CD4-positive, CD25-positive, alpha-beta regulatory T cell (primary cell): Measurements from ENCODE around the gene SRD5A1. TPM values are rescaled to one million over a fixed set of nuclear protein-coding genes. Genes with fewer than 3 reads are reported as not detected.

ENCODE experiments used
- ATAC-seq, 2 donors: fragments of 150-1000 bp; cut with Tn5 transposase; one replicate each; pipeline ENCODE4 v1.10.0; 2021; ENCODE audit warnings: low read depth in 2 of 2, moderate number of reproducible peaks in 2 of 2, moderate library complexity in 1 of 2
- DNase-seq, 3 donors: peaks; one replicate each; pipeline versions ENCODE4 v3.0.0 to v3.0.0-alpha.2; 2012 to 2022; ENCODE audit warnings: mixed read lengths in 1 of 3
- H3K27ac ChIP-seq: one replicate; pipeline ENCODE4 v1.7.0; 2013; ENCODE audit warnings: mild to moderate bottlenecking, low read length; ENCODE audit not compliant: insufficient read depth, poor library complexity, severe bottlenecking
- H3K27me3 ChIP-seq: one replicate; pipeline ENCODE4 v1.7.0; 2013; ENCODE audit warnings: low read length; ENCODE audit not compliant: control insufficient read depth, insufficient read depth
- H3K36me3 ChIP-seq: one replicate; pipeline ENCODE4 v1.7.0; 2013; ENCODE audit warnings: mild to moderate bottlenecking, low read length, moderate library complexity; ENCODE audit not compliant: control insufficient read depth, insufficient read depth
- H3K4me1 ChIP-seq: 2 replicates; pipeline ENCODE4 v1.7.0; 2013; ENCODE audit warnings: mild to moderate bottlenecking, low read length; ENCODE audit not compliant: insufficient read depth, control insufficient read depth, poor library complexity, severe bottlenecking
- H3K4me3 ChIP-seq: one replicate; pipeline ENCODE4 v1.7.0; 2013; ENCODE audit warnings: low read depth, mild to moderate bottlenecking, low read length, moderate library complexity
- H3K9me3 ChIP-seq, 2 experiments: 1 replicate in 1 of 2; 2 replicates in 1 of 2; pipeline ENCODE4 v1.7.0; 2013; ENCODE audit warnings: low read length in 2 of 2, mild to moderate bottlenecking in 1 of 2, moderate library complexity in 1 of 2; ENCODE audit not compliant: control insufficient read depth in 2 of 2
- H3K27ac Mint-ChIP-seq, 3 donors: one replicate each; pipeline ENCODE4 v1.8.0; 2020 to 2022; ENCODE audit warnings: mild to moderate bottlenecking in 3 of 3, mixed read lengths in 3 of 3, moderate library complexity in 2 of 3
- H3K27me3 Mint-ChIP-seq: one replicate; pipeline ENCODE4 v1.8.0; 2022; ENCODE audit warnings: mild to moderate bottlenecking, mixed read lengths
- H3K36me3 Mint-ChIP-seq: one replicate; pipeline ENCODE4 v1.8.0; 2020; ENCODE audit warnings: mixed read lengths
- H3K4me1 Mint-ChIP-seq, 4 donors: one replicate each; pipeline ENCODE4 v1.8.0; 2020 to 2022; ENCODE audit warnings: mixed read lengths in 4 of 4, mild to moderate bottlenecking in 1 of 4
- H3K4me3 Mint-ChIP-seq, 4 donors: one replicate each; pipeline ENCODE4 v1.8.0; 2020 to 2022; ENCODE audit warnings: mild to moderate bottlenecking in 4 of 4, mixed read lengths in 4 of 4, moderate library complexity in 3 of 4
- H3K9me3 Mint-ChIP-seq, 7 donors: one replicate each; pipeline ENCODE4 v1.8.0; 2020 to 2022; ENCODE audit warnings: mixed read lengths in 7 of 7, mild to moderate bottlenecking in 3 of 7, moderate library complexity in 2 of 7
- polyA plus RNA-seq, 4 donors: library from polyadenylated mRNA; unstranded; fragments of 300-500 nt; fragmentation: Illumina TruSeq; gene quantifications; one replicate each; pipeline ENCODE4 v1.2.3, GENCODE V29; 2021
- total RNA-seq: library from RNA; stranded (reverse); gene quantifications from one replicate; pipeline ENCODE4 v1.2.3, GENCODE V29; 2022

The SRD5A1 gene
- total and polyA plus RNA-seq, 5 donors from 2014 or later = 5.3 to 9.5 (median 6.3) TPM

GRCh38 chr5:6598351-6598900, 34.8 kb upstream of the SRD5A1 start:
- peaks cover 63% of the 10 kb centered on the region for H3K36me3 Mint-ChIP-seq

DNA sequence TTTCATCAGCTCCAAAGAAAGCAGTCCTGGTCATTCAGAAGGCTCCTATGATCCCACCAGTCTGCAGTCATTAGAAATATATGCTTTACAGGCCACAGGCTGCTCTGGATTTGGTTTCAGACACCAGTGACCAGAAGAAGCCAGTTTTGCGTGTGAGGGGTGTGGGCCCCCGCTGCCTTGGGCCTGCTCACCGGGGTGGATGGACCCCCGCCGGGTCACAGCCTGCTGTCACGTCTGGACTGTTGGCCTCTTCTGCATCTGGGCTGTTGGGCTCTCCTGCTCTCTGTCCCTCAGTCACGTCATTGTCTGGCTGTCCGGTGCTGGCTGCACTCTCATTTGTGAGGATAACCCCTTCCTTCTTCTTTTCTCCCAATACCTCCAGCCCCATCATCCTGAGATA, 33.5 kb upstream of the SRD5A1 start:
- Histone ChIP-seq H3K27ac (no peak overlapping the region), H3K4me3 (no peak overlapping the region), H3K27me3 (no peaks in the 10 kb centered on the region), H3K9me3 (no peaks in the 10 kb centered on the region), H3K36me3 (peaks cover 69% of the 10 kb centered on the region), H3K4me1 (no peaks in the 10 kb centered on the region)
- DNase-seq (no peak), ATAC-seq (no peak)
- Mint-ChIP-seq H3K4me3 (no peak overlapping the region), H3K36me3 (peaks cover 74% of the 10 kb centered on the region), H3K27me3 (no peaks in the 10 kb centered on the region), H3K9me3 (no peaks in the 10 kb centered on the region), H3K27ac (peak overlapping the region in 1 of 3 donors; percentile 34), H3K4me1 (no peaks in the 10 kb centered on the region)

More at GRCh38 chr5:6598351-6598900, 34.8 kb upstream of the SRD5A1 start:
- Histone ChIP-seq H3K27ac (no peak overlapping the region), H3K9me3 (no peaks in the 10 kb centered on the region), H3K27me3 (no peaks in the 10 kb centered on the region), H3K36me3 (peaks cover 57% of the 10 kb centered on the region), H3K4me3 (no peak overlapping the region), H3K4me1 (no peaks in the 10 kb centered on the region)
- Mint-ChIP-seq H3K27me3 (no peaks in the 10 kb centered on the region), H3K9me3 (no peaks in the 10 kb centered on the region), H3K27ac (no peak overlapping the region), H3K4me1 (no peaks in the 10 kb centered on the region), H3K4me3 (no peak overlapping the region)
- ATAC-seq (no peak), DNase-seq (no peak)

DNA sequence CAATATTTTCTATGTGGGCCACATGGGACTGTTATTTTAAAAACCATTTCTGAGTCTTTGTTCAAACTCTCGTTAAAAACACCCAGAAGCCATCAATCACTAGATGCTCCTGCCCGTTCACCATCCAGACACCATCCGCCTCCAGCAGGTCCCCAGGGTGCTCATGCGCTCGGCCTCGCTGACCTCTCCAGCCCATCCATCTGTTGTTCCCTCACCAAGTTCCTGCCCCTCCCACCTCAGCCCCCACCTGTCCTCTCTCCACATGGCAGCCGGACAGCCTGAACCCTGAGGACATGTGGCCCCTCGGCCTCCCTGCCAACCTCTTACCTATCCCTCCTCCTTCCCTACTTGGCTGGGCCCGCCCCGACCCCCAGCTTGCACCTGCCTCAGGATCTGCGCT, 32.0 kb upstream of the SRD5A1 start:
- Histone ChIP-seq H3K27ac (no peak overlapping the region), H3K36me3 (peaks cover 83% of the 10 kb centered on the region), H3K9me3 (no peaks in the 10 kb centered on the region), H3K27me3 (no peaks in the 10 kb centered on the region), H3K4me1 (no peaks in the 10 kb centered on the region), H3K4me3 (no peak overlapping the region)
- H3K4me1 Mint-ChIP-seq = no peaks in the 10 kb centered on the region
- no peaks in the 10 kb centered on the region for H3K9me3 Mint-ChIP-seq
- H3K4me3 Mint-ChIP-seq = no peak overlapping the region
- H3K27me3 Mint-ChIP-seq = no peaks in the 10 kb centered on the region
- H3K27ac Mint-ChIP-seq = no peak overlapping the region
- no peak for DNase-seq
- peaks cover 77% of the 10 kb centered on the region for H3K36me3 Mint-ChIP-seq
- ATAC-seq = no peak

DNA sequence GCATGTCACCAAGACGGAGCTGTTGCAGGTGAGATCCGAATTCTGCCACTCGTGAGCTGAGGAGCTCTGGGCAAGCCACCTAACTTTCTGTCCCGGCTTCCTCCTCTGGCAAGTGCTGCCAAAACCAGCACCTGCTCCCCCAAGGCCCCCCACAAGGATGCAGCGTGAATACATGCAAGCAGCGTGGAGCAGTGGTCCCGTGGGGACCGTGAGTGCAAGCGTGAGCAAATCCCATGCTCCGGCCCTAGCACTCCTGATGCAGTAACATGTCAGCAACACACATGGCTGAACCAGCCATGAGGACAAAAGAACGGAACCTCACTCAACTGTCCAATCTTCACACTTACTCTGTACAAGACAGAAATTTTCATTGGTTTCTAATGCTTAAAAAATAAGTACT, 31.4 kb upstream of the SRD5A1 start:
- no peak overlapping the region for H3K27ac Mint-ChIP-seq
- no peak for ATAC-seq
- H3K4me3 Mint-ChIP-seq = no peak overlapping the region

GRCh38 chr5:6602441-6602840, 30.8 kb upstream of the SRD5A1 start:
- DNase-seq (no peak), ATAC-seq (no peak)
- Mint-ChIP-seq H3K36me3 (peaks cover 73% of the 10 kb centered on the region), H3K27me3 (no peaks in the 10 kb centered on the region), H3K4me3 (no peak overlapping the region), H3K4me1 (no peaks in the 10 kb centered on the region), H3K27ac (peak overlapping the region in 1 of 3 donors; percentile 65), H3K9me3 (no peaks in the 10 kb centered on the region)
- Histone ChIP-seq H3K27ac (no peak overlapping the region), H3K4me1 (no peaks in the 10 kb centered on the region), H3K27me3 (no peaks in the 10 kb centered on the region), H3K4me3 (no peak overlapping the region), H3K36me3 (peaks cover 91% of the 10 kb centered on the region), H3K9me3 (no peaks in the 10 kb centered on the region)

More for the DNA sequence above, 31.4 kb upstream of the SRD5A1 start:
- Histone ChIP-seq H3K27ac (no peak overlapping the region), H3K27me3 (no peaks in the 10 kb centered on the region), H3K4me3 (no peak overlapping the region), H3K4me1 (no peaks in the 10 kb centered on the region), H3K9me3 (no peaks in the 10 kb centered on the region), H3K36me3 (peaks cover 88% of the 10 kb centered on the region)
- Mint-ChIP-seq H3K9me3 (no peaks in the 10 kb centered on the region), H3K36me3 (peaks cover 74% of the 10 kb centered on the region), H3K4me1 (no peaks in the 10 kb centered on the region), H3K27me3 (no peaks in the 10 kb centered on the region)
- no peak for DNase-seq

DNA sequence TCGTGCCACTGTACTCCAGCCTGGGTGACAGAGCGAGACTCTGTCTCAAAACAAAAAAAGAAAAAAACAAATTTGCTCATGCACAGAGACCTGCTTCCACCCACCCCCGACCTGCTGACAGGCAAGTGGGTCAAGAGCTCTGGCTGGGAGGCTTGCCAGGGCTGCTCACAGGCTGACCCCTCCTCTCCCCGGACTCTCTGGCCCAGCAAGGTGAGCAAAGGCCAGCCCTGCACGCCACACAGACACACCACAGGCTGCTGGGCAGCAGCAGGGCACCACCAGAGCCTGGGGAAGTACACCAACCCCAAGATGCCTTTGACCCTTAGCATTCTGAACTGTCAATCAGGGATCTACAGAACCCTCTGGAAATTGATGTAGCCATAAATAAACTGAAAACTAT, 29.6 kb upstream of the SRD5A1 start:
- Histone ChIP-seq H3K4me3 (no peak overlapping the region), H3K4me1 (no peaks in the 10 kb centered on the region), H3K9me3 (no peaks in the 10 kb centered on the region), H3K27me3 (no peaks in the 10 kb centered on the region), H3K27ac (no peak overlapping the region), H3K36me3 (peaks cover 94% of the 10 kb centered on the region)
- Mint-ChIP-seq H3K4me1 (peaks cover 0 to 4% (median 0%) of the 10 kb centered on the region in 4 donors), H3K9me3 (no peaks in the 10 kb centered on the region), H3K27me3 (no peaks in the 10 kb centered on the region), H3K27ac (no peak overlapping the region), H3K36me3 (peaks cover 68% of the 10 kb centered on the region), H3K4me3 (no peak overlapping the region)
- DNase-seq (no peak), ATAC-seq (no peak)

DNA sequence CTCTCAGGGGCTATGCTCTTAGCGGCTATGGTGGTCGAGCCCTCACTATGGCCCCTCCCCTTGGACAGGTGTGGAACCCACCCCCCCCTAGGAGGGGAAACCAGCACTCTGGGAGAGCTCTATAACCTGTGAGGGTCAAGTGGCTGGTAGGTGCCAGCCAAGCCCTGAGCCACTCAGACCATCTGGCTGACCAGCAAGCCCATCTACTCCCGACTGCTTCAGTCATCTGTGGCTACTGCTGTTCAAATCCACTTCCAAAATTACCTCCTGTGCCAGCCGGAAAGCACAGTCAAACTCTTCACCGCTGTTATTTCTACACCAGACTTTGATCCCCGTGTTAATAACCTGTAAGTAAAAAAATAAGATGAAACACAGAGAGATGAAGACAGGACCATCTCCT, 28.9 kb upstream of the SRD5A1 start:
- Histone ChIP-seq H3K36me3 (peaks cover 94% of the 10 kb centered on the region), H3K9me3 (no peaks in the 10 kb centered on the region), H3K27me3 (no peaks in the 10 kb centered on the region), H3K4me3 (no peak overlapping the region), H3K4me1 (no peaks in the 10 kb centered on the region), H3K27ac (no peak overlapping the region)
- Mint-ChIP-seq H3K4me1 (peaks cover 0 to 4% (median 0%) of the 10 kb centered on the region in 4 donors), H3K27me3 (no peaks in the 10 kb centered on the region), H3K9me3 (no peaks in the 10 kb centered on the region), H3K36me3 (peaks cover 70% of the 10 kb centered on the region), H3K4me3 (no peak overlapping the region), H3K27ac (peak overlapping the region in 1 of 3 donors; percentile 31)
- no peak for ATAC-seq
- no peak for DNase-seq

GRCh38 chr5:6604946-6605345, 28.3 kb upstream of the SRD5A1 start:
- peaks cover 0 to 4% (median 0%) of the 10 kb centered on the region in 4 donors for H3K4me1 Mint-ChIP-seq
- H3K4me1 ChIP-seq = no peaks in the 10 kb centered on the region
- H3K4me3 Mint-ChIP-seq = no peak overlapping the region

More at GRCh38 chr5:6604946-6605345, 28.3 kb upstream of the SRD5A1 start:
- DNase-seq (no peak), ATAC-seq (no peak)
- no peaks in the 10 kb centered on the region for H3K9me3 Mint-ChIP-seq
- Histone ChIP-seq H3K9me3 (no peaks in the 10 kb centered on the region), H3K27ac (no peak overlapping the region), H3K4me3 (no peak overlapping the region), H3K36me3 (peaks cover 94% of the 10 kb centered on the region), H3K27me3 (no peaks in the 10 kb centered on the region)
- no peaks in the 10 kb centered on the region for H3K27me3 Mint-ChIP-seq
- no peak overlapping the region for H3K27ac Mint-ChIP-seq
- peaks cover 76% of the 10 kb centered on the region for H3K36me3 Mint-ChIP-seq
